ENCODE data around the gene CEP164. TPM values are rescaled to one million over a fixed set of nuclear protein-coding genes. Genes with fewer than 3 reads are reported as not detected.

CEP164 gene
- total and polyA plus RNA-seq, 7 donors = 2.0 to 12.4 (median 5.7) TPM

GRCh38 chr11:117417342-117417741 is 89.7 kb downstream of the CEP164 start:
- Histone ChIP-seq H3K9me3 (no peaks in the 10 kb centered on the region), H3K27me3 (ENCODE audit: insufficient read depth in 3 of 3, low read length in 2 of 3) (no peaks in the 10 kb centered on the region), H3K4me1 (no peaks in the 10 kb centered on the region), H3K27ac (no peak overlapping the region), H3K4me3 (no peak overlapping the region), H3K36me3 (ENCODE audit: insufficient read depth in 1 of 2, low read depth in 1 of 2) (no peaks in the 10 kb centered on the region)
- intact Hi-C loops (cut with DNase I) = no loop called here
- DNase-seq = no peak
- 52 to 59% (median 54%) methylated on average over 6 of the region's 6 CpGs for WGBS, 3 donors
- no peak for ATAC-seq
- TF ChIP-seq CTCF (IDR thresholded peaks at IDR 0.05) = no peak

- Histone ChIP-seq H3K27me3 (ENCODE audit: insufficient read depth in 3 of 3, low read length in 2 of 3) (no peaks in the 10 kb centered on the region), H3K9me3 (no peaks in the 10 kb centered on the region), H3K4me3 (no peak overlapping the region), H3K36me3 (ENCODE audit: insufficient read depth in 1 of 2, low read depth in 1 of 2) (no peaks in the 10 kb centered on the region), H3K27ac (no peak overlapping the region), H3K4me1 (no peaks in the 10 kb centered on the region)
- 80 to 81% (median 81%) methylated on average over 12 of the region's 12 CpGs for WGBS, 3 donors
- no peak for TF ChIP-seq CTCF (IDR thresholded peaks at IDR 0.05)
- no peak for DNase-seq
- ATAC-seq = no peak
- intact Hi-C loops (cut with DNase I) = no loop called here
These were observed 90.2 kb downstream of the CEP164 start for GRCh38 chr11:117417856-117418255.

- no peak for DNase-seq
- no peak for ATAC-seq
- intact Hi-C loops (cut with DNase I) = no loop called here
- no peak overlapping the region for H3K27ac ChIP-seq
- H3K9me3 ChIP-seq = no peaks in the 10 kb centered on the region
- no peaks in the 10 kb centered on the region for H3K36me3 ChIP-seq (ENCODE audit: insufficient read depth in 1 of 2, low read depth in 1 of 2)
- no peak overlapping the region for H3K4me3 ChIP-seq
- 81 to 88% (median 85%) methylated on average over 12 of the region's 12 CpGs for WGBS, 3 donors
- no peaks in the 10 kb centered on the region for H3K4me1 ChIP-seq
- no peak for TF ChIP-seq CTCF (IDR thresholded peaks at IDR 0.05)
- H3K27me3 ChIP-seq (ENCODE audit: insufficient read depth in 3 of 3, low read length in 2 of 3) = no peaks in the 10 kb centered on the region
These were observed 91.3 kb downstream of the CEP164 start for GRCh38 chr11:117418737-117419481.

- DNase-seq (no peak), ATAC-seq (no peak)
- no peak for TF ChIP-seq CTCF (IDR thresholded peaks at IDR 0.05)
- Histone ChIP-seq H3K4me1 (no peaks in the 10 kb centered on the region), H3K27ac (no peak overlapping the region), H3K36me3 (ENCODE audit: insufficient read depth in 1 of 2, low read depth in 1 of 2) (no peaks in the 10 kb centered on the region), H3K4me3 (no peak overlapping the region), H3K9me3 (no peaks in the 10 kb centered on the region), H3K27me3 (ENCODE audit: insufficient read depth in 3 of 3, low read length in 2 of 3) (peaks cover 0 to 2% (median 0%) of the 10 kb centered on the region in 3 donors)
- intact Hi-C loops (cut with DNase I) = no loop called here
- 76 to 84% (median 78%) methylated on average over 12 of the region's 12 CpGs for WGBS, 3 donors
These were observed 92.0 kb downstream of the CEP164 start for GRCh38 chr11:117419482-117420142.
